GM18508 (cell line): ENCODE results near the gene SORT1.
"Not testable (repeated sequence)": the region's sequence is repeated elsewhere in the genome, so short reads cannot be mapped to it uniquely, and the experiment has no call there.

Source experiments
- ATAC-seq: cut with Tn5 transposase; IDR thresholded peaks from one replicate; pipeline ENCODE4 v1.9.1; 2021; ENCODE audit warnings: moderate number of reproducible peaks; ENCODE audit not compliant: insufficient read depth, unreplicated experiment

The SORT1 gene

DNA sequence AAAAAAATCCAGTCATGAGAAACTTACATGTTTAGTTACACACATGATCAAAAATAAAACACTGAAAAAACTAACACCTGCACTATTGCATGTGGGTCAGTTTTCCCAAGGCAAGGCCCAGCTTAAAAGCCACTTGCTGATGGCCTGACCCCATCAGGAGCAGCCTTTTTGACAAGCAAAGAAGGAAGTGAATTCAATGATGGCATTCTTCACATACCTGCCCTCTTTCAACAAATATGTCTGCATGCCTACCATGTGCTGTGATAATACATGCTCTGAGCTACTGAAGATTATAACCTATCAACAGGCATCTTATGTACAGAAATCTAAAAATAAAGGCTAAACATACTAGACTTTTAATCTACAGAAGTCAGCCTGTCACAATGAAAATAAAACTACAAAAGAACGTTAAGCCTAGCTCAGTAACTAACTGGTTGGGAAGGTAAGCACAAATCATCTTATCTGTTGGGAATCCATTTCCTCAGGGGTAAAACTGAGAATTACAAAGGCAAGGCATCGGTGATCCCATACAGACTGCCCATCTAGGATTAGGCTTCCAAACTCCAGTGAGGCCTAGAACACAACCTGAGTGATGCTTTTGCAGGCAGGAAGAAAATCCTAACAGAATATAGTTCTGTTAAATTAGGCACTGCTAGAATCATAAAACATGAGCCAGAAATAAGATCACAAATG is 14.5 kb downstream of the SORT1 start:
- no peak for ATAC-seq

DNA sequence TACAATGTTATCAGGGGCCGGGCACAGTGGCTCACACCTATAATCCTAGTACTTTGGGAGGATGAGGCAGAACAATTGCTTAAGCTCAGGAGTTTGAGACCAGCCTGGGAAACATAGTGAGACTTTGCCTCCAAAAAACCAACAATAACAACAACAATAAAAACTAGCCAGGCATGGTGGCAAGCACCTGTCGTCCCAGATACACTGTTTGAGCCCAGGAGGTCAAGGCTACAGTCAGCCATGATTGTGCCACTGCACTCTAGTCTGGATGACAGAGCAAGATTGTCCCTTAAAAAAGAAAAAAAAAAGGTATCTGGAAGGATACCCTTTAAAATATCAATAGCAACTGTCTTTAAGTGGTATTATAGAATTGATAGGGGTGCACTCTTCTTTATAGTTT is 16.1 kb downstream of the SORT1 start:
- no peak for ATAC-seq

DNA sequence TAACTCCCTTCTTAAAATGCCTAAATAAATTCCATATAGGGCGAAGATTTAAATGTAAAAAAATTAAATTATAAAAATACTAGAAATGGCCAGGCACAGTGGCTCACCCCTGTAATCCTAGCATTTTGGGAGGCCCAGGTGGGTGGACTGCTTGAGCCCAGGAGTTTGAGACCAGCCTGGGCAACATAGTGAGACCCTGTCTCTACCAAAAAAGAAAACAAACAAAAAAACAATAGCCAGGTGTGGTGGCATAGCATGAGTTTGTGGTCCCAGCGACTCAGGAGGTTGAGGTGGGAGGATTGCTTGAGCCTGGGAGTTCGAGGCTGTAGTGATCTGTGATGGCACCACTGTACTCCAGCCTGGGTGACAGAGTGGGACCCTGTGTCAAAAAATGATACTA is 17.8 kb downstream of the SORT1 start:
- ATAC-seq: no peak

DNA sequence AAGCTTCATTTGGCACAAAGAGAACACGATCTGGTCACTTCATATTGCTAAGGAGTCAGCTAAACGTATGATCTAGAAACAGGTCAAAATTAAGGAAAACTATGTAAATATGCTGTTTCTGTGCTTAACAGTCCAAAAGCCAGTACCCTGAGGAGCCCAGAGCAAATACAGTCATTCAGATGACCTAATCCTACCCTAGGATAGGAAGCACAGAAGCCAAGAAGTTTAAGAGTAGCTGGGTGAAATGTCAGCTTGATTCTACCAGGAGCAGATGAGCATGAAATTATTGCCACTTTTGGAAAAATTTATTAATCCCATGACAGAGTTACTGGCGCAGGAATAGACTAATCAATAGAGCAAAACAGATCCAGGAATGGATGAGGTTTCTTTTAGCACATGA is 18.3 kb downstream of the SORT1 start:
- ATAC-seq: no peak

DNA sequence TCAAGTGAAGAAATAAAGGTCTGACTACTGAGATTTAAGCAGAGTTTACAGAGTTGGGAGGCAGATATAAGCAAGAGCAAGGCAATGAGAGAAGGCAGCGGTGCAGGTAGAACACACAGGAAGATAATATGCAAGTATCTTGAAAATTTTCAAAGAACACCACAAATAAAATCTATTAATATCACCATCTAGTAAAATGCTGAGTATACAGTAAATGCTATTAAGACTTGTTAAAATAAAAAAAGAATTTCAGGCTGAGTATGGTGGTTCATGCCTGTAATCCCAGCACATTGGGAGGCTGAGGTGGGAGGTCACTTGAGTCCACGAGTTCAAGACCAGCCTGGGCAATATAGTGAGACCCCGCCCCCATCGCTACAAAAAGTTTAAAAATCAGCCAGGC is 20.0 kb downstream of the SORT1 start:
- ATAC-seq: no peak

DNA sequence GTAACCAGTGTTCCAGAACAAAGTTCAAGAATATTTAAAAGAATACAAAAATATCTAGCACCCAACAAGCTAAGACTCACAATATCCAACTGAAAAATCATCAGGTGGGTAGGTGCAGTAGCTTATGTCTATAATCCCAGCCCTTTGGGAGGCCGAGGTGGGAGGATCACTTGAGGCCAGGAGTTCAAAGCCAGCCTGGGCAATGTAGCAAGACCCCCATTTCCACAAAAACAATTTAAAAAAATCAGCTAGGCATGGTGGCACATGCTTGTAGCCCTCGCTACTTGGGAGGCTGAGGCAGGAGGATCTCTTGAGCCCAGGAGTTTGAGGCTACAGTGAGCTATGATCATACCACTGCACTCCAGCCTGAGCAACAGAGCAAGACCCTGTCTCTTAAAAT is 24.0 kb downstream of the SORT1 start:
- ATAC-seq: not testable (repeated sequence)

DNA sequence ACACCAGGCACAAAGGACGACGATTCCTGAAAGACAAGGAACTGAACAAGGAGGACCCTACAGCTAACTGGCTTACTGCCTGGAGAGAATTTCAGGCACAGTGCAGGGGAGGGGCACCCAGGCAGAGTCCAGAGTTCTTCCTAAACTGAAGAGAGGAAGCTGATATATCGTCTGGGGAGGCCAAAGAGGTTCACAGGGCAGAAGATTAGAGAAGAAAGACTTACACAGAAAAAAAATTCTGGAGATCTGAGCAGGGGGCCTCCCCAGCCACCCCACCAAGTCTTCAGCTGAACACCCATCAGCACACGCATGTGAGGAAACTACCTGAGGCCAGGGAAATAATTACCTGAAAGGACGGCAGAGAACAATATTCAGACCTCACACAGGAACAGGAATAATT is 24.6 kb downstream of the SORT1 start:
- no peak for ATAC-seq

DNA sequence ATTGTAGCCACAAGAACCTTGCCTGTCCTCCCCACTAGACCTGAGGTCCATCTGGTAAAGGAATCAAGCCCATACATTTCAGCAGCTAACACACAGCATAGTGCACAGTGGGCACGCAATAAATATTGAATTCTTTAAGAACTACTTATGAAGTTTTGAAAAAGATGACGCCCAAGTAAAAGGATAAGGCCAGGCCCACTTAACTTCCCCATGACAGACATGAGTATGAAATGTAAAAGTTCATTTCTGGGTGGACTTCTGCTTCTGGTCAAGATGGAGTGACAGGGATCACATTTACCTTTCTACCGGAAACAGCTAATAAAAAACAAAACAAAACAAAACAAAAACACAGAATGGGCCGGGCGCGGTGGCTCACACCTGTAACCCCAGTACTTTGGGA is 25.4 kb downstream of the SORT1 start:
- ATAC-seq: no peak

DNA sequence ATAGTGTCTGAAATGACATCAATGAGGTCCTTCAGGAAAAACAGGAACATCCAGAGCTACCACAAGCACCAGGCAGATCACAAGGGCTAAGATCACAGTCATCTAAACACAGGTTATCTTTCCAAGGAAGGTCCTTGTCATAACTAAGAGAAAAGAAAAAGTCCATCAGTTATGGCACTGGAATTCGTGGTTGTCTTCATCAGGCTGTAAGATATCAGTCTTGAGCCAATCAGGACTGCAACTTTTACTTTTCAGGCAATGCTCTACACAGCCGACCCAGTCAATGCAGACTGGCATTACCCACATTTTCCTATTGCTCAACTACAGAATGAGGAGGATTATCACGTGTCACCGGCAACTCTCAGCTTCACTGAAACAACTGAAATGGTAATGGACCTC is 26.4 kb downstream of the SORT1 start:
- ATAC-seq: no peak

DNA sequence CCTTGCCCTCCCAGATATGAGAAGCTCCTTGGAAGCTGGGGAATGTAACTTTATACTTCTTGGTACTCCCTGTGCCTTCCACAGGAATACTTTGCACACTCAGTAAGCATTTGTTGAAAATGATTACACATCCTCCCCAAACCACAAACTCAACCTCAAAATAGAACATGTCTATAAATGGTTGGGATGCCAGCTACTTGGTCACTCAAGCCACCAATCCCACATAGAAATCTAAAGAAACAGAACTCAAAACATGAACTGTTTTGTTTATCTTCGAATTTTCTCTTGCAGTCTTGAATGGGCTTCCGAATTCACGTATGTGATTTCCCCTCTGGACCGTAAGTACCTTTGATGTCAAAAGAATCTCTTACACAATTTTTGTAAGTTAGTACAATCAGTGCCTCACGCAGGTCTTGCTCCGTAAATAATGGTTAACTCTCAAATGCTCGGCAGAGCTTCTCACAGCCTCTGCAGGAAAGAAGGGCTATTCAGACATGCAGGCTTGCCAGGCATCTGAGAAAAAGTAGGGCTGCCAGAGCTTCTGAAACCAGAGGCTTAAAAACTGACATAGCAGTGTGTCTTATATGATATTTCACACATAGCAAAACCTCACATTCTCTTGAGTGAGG is 26.9 kb downstream of the SORT1 start:
- ATAC-seq: no peak

DNA sequence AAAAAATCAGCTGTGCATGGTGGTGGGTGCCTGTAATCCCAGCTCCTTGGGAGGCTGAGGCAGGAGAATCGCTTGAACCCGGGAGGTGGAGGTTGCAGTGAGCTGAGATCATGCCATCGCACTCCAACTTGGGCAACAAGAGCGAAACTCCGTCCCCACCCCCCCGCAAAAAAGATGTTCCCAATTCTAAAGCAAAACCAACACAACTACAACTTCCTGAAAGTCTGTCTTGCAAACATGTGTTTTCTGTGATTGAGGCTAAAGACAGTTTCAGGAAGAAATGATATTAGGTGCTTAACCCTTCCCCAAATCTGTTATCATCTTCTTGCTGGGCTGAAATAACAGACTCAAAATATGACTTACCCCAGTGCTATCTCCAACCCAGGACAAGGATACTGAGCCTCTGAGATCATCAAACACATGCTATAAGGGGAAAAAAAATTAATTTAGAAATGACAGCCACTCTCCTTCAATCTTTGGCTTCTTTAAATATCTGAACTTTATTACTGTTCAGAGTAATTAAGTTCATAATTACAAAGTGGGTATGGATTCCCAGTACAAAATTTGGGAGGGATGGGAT is 28.5 kb downstream of the SORT1 start:
- no peak for ATAC-seq

DNA sequence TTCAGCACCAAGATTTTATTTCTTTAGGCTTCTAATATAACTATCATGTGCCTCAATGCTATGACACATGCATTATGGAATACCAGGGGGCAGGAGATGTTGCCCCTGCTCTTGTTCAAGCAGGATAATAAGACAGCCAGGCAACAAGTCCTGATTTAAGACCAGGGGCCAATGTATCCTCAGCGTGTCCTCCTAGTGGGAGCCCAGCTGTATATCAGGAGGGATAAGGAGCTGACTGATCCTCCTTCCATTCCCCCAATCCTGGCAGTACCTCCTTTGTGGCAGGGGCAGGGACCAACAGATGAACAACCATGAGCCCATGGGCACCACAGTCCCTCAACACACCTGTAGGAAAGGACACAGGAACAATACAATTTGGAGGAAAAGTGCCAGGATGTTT is 29.3 kb downstream of the SORT1 start:
- ATAC-seq: no peak

DNA sequence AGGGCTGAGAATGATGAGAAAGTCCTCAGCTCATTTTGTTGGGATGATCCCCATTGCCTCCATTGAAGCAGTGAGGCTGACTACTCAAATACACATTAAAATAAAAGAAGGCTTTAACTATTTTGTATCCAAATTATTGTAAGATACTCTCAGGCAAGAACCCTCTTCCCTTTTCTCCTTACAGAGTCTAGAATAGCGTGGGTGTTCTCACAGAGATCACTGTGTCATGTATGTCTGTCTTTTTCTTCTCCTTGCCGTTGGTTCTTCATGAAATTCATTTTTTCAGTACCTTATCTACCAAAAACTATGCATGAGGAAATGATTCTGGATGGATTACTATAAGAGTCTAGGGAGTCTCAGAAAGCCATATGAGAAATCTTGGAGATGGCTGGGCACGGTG is 30.1 kb downstream of the SORT1 start:
- no peak for ATAC-seq

DNA sequence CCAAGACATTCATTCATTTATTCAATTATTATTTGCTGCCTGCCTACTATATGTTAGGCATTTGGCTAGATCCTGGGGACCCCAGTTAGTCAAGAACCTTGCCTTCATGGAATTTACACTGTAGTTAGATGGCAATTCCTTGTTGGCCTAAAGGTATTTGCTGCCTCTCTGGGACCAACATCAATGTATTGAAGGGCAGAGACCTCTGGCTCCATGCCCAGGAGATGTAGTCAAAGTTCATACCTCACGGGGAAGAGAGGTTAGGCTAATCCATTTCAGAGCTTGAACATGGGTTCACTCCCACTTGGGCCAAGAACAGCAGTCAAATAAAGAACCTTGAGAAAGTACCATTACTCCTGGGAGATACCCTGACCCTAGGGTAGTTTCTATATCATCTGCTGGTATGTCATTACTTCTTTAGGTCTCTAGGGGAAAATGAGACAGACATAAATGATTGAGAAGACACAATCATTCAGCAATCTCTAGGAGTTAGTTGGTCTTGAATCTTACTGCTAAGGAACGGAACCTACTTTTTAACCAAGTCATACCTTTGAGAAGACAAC is 32.0 kb downstream of the SORT1 start:
- no peak for ATAC-seq

DNA sequence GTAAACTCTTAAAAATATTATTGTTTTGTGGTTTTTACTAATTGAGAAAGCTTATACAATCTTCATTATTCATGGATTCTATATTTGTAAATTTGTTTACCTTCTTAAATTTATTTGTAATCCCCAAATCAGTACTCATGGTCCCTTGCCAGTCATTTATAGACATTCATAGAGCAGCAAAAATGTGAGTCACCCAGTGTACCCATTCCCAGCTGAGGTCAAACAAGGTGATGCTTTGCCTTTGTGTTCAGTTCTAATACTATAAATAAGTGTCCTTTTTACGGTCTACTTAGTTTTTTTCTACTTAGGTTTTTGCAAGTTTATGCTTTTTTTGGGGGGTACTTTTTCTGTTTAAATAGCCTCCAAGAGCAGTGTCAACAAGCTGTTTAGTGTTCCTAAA is 36.1 kb downstream of the SORT1 start:
- no peak for ATAC-seq

DNA sequence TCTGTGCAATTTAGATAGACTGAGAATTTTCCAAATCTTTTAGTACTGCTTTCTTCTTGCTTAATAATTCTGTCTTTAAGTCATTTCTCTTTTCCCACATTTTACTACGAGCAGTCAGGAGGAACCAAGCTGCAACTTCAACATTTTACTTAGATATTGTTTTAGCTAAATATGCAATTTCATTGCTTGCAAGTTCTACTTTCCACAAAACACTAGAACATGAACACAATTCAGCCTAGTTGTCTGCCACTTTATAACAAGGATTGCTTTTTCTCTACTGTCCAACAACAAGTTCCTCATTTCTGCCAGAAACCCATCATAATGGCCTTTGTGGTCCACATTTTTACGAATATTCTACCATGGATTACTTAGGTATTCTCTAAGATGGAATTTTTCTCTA is 36.6 kb downstream of the SORT1 start:
- no peak for ATAC-seq

DNA sequence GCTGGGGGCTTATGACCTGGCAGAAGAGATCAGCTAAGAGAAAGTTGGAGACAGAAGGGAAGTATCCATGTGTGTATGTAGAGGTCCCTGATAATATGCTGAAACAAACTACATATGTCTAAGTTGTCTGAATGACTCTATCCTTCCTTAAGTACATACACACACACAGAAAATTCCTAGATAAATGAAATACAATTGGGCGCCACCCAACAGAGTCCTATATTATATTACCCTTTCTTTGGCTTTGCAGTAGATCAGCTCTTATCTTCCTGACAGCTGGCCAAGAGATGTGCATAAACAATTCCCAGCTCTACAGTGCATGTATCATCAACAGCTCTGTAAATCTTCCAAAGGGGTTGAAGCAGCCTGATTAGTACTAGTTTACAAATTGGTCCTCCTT is 40.1 kb downstream of the SORT1 start:
- no peak for ATAC-seq

DNA sequence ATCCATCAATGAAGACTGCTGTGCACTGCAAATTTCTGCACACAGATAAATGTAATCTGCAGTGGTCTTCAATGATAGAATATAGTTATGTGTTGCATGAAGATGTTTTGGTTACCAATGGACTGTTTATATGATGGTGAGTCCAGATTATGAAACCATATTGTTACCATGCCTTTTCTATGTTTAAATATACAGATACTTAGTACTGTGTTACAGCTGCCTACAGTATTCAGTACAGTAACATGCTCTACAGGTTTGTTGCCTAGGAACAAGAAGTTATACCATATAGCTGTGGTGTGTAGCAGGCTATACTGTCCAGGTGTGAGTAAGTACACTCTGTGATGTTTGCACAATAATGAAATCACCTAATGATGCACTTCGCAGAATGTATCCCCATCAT is 40.8 kb downstream of the SORT1 start:
- ATAC-seq: no peak

DNA sequence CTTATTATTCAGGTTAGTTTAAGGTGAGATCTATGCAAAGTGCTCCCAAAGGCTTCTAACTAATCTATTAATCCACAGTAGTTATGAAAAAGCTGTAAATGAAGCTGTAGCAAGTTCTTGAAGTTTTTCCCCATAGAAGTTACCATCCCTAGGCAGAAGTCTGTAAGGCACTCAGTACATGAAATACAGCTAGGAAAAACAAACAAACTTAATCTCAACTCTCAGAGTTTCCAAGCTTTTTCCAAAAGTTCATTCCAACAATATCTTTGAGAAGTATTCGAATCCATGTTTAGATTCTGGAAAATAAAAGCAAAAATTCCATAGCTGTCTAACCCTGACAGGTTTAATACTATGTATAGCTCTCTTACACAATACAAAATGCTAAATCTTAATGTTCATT is 41.2 kb downstream of the SORT1 start:
- no peak for ATAC-seq

DNA sequence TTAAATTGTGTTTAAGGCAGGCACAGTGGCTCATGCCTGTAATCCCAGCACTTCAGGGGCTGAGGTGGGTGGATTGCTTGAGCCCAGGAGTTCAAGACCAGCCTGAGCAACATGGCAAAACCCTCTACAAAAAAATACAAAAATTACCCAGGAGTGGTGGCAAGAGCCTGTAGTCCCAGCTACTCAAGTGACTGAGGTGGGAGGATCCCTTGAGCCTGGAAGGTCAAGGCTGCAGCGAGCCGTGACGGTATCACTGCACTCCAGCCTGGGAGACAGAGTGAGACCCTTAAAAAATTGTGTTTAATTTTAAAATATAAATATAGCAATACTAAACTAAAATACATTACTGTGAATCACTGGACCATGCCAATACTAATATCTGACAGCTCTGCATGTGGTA is 42.8 kb downstream of the SORT1 start:
- ATAC-seq: no peak

DNA sequence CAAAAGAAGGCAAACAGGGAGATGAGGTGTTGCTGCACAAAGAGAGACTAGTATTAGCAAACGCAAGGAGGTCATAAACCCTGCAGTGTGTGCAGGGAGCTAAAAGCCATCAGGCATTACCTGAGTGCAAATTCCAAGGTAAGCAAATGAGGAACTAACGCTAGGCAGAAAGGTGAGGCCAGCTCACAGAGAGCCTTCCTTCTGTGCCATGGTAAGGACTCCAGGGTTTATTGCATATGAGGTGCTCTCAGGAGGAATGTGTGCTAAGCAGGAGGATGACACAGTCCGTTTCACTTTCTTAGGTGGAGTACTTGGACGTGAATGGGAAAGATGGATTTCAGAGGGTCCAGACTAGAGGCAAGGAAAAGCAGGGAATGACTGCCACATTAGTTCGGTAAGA is 46.3 kb downstream of the SORT1 start:
- no peak for ATAC-seq

DNA sequence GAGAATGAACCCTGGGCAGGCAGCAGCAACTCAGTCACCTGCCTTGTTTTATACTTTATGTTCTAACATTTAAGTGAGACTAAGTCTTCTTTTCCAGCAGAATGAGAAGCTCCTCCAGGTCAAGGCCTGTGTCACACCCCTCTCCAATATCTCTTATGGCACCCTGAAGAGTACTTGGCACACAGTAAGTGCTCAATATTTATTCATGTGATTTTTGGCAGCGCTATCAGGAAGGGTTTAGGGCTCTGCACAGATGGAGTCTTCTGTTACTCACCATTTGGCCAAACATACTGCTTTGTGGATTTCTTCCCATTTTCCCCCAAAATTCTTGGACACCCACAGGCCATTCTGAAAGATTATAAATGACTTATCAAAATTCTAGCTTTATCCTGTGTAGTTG is 47.1 kb downstream of the SORT1 start:
- no peak for ATAC-seq
